Astrocyte of the spinal cord (primary cell): ENCODE data around the gene SOAT1.

ENCODE experiments used
- DNase-seq: peaks from one replicate; pipeline ENCODE4 v3.0.0; 2011; ENCODE audit warnings: low read depth, low spot score
- H3K4me3 ChIP-seq: 2 replicates; pipeline ENCODE4 v1.5.1; 2011; ENCODE audit warnings: low read depth, mild to moderate bottlenecking, low read length, moderate library complexity
- in situ Hi-C: cut with HindIII; loops from 2 replicates; pipeline ENCODE4 v1.10.0; 2017; ENCODE audit warnings: low sequenced_read_pairs
- TF ChIP-seq, protein P1 (sequence below): IDR thresholded peaks from 2 replicates; pipeline ENCODE4 v1.5.1; 2012; ENCODE audit warnings: low read depth, mild to moderate bottlenecking, low read length, inconsistent platforms

SOAT1 gene

DNA sequence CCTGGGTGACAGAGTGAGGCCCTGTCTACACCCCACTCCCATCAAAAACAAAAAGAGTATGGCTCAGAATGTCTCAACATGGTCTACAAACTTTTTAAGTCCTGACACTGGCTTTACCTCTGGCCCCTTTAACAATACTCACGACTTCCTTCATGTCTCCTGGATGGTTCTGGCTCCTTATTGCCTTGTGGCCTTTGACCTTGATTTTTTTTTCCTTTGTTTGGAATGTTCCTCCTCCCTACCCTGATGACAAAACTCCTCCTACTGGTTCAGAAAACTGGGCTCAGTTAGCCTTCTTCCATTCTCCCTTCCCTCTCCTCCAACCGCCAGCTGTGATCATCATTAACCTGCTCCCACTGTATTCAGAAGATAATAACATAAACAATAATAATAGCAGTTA lies 4.6 kb upstream of the SOAT1 start:
- no peak overlapping the region for H3K4me3 ChIP-seq
- no peak for DNase-seq
- TF ChIP-seq, protein P1, sequence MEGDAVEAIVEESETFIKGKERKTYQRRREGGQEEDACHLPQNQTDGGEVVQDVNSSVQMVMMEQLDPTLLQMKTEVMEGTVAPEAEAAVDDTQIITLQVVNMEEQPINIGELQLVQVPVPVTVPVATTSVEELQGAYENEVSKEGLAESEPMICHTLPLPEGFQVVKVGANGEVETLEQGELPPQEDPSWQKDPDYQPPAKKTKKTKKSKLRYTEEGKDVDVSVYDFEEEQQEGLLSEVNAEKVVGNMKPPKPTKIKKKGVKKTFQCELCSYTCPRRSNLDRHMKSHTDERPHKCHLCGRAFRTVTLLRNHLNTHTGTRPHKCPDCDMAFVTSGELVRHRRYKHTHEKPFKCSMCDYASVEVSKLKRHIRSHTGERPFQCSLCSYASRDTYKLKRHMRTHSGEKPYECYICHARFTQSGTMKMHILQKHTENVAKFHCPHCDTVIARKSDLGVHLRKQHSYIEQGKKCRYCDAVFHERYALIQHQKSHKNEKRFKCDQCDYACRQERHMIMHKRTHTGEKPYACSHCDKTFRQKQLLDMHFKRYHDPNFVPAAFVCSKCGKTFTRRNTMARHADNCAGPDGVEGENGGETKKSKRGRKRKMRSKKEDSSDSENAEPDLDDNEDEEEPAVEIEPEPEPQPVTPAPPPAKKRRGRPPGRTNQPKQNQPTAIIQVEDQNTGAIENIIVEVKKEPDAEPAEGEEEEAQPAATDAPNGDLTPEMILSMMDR: no peak
- in situ Hi-C loops: no loop called here

DNA sequence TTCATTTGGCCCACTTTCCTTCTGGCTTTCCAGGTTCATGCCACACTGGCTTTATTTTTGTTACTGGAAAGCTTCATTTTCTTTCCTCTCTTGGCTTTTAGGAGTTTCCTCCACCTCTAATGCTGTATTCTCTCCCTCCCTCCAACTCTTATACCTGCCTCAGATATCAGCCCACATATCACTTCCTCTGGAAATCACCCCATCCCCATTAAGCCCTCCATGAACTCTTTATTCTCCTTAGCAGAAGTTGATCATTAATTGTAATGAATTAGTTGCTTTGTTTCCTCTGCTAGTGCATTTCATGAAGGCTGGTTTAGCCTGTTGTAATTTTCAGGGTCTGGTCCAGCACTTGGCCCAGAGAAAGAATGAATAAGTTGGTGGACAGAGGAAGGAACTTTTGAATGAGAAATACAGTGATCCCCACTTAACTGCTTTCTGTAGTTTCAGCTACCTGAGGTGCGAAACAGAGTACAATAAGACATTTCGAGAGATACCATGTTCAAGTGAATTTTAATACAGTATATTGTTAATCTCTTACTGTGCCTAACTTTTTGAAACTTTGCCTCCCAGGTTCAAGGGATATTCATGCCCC lies 1.7 kb downstream of the SOAT1 start:
- TF ChIP-seq, protein P1: no peak
- in situ Hi-C loops: no loop called here
- no peak for DNase-seq
- peak overlapping the region; percentile 68 for H3K4me3 ChIP-seq

DNA sequence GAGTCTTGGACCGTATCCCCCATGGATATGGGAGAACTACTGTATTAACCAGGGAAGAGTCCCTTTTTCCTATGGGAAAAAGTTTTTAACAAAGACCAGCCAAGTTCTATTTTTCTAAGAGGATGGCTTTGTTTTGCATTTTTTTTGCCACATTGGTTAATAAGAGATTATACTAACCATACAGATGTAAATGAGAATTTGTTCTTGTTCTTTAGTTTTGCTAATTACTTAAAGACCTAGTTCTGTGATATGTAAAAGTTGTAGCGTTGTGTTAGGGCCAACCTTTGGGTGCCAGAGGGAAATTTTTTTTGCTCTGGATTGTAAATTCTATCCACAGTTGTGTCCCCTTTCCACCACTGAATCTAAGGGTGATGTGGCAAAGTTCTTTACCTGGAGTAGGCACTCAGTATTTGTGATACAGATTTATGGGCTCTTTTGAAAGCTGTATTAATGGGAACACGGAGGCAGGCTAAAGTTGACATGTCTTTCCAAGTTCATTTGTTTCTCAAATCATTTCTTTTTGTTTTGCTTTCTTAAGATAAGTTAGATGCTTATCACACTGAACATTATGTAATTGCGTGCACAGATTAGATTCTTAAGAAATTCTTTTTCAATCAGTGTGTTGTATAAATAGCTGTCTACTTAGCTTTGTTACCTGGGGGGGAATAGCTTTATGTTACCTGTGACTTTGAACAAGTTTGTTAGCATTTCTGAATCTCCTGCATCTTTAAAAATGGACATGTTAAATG lies 2.9 kb downstream of the SOAT1 start:
- no peak for DNase-seq
- no peak overlapping the region for H3K4me3 ChIP-seq
- in situ Hi-C loops: no loop called here
- TF ChIP-seq, protein P1: no peak

DNA sequence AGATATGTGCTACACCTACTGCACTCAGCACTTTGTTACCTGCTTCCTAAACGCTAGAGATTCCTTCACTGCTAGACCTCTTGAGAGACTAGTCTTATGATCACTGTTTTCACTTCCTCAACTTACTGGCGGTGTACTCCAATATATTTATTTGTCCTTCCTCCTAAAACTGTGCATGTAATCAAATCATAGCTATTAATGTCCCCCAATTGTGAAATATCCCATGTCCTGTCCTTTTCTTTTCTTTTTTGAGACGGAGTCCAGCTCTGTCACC lies 3.4 kb downstream of the SOAT1 start:
- no peak for DNase-seq
- TF ChIP-seq, protein P1: no peak
- in situ Hi-C loops: no loop called here
- H3K4me3 ChIP-seq: no peak overlapping the region

DNA sequence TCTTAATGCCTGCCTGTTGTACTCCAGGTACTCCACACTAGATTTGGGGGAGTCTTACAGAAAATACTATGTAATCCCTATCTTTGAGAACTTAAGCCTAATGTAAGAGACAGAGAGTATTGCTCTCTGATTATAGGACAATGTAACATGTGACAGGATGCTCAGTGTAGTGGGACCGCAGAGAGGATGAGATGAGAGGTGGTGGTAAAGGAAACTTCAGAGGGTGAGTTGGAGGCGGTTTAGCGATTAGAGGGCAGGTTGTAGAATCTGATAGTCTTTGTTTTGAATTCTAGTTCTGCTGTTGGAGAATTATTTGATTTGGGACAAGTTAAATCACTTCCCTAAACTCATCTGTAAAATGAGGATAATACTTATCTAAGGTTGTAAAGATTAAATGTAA lies 5.4 kb downstream of the SOAT1 start:
- no peak for DNase-seq
- in situ Hi-C loops: no loop called here
- TF ChIP-seq, protein P1: no peak

DNA sequence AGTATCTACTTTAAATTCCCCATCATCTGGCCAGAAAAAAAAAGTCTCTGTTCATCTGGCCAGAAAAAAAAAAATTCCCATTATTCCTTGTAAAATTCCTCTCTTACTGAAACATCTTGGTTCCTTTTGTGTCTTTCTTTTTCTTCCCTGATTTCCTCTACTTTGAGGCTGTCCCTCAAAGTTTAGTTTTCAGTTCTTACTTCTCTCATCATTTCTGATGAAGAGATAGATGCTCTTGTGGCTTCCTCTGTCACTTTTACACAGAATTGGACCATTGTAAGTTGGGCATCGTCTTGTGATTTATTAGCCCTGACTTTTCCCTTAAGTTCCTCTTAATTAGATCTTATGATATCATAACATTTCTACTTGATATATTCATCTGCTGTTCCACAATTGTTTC lies 6.5 kb downstream of the SOAT1 start:
- no peak overlapping the region for H3K4me3 ChIP-seq
- TF ChIP-seq, protein P1: no peak
- in situ Hi-C loops: no loop called here
- no peak for DNase-seq

More for the DNA sequence above, 5.4 kb downstream of the SOAT1 start:
- H3K4me3 ChIP-seq: no peak overlapping the region
